ENCODE measurements around the gene NPR2. TPM values are rescaled to one million over a fixed set of nuclear protein-coding genes. Genes with fewer than 3 reads are reported as not detected.

NPR2 gene
- total RNA-seq, 1 experiment from 2014 or later = 12.5 TPM

DNA sequence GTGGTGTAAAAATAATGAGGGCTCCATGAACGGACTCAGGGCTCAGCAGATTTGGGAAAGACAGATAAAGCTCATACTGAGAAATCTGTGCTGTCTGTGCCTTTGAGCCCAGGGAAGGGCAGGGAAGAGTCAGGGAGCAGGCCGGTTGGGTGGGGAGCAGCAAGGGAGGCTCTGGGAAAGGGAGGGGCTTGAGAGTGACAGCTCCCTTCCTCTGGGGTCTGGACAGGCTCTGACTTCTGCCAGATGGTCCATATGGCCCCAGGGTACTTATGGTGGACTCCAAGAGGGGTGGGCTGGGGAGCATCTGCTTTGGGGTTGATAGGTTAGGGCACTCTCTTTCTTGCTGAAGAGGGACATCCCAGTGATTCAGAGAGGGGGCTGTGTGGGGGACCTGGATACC, 2.1 kb downstream of the NPR2 start:
- H3K79me1 ChIP-seq (ENCODE audit: insufficient read depth, low read depth, low read length, poor library complexity, severe bottlenecking) = no peaks in the 10 kb centered on the region
- H3K14ac ChIP-seq (ENCODE audit: insufficient read depth, low read length) = no peak overlapping the region
- no peak overlapping the region for H3K4ac ChIP-seq (ENCODE audit: low read depth, low read length)
- Mint-ChIP-seq H3K4me3 (no peak overlapping the region; a peak in 1 of 5 replicates), H3K36me3 (ENCODE audit: insufficient read depth in 1 of 3, low read depth in 3 of 3) (no peaks in the 10 kb centered on the region; a peak in 1 of 7 replicates), H3K4me1 (peaks cover 17 to 22% of the 10 kb centered on the region in 2 experiments), H3K9me3 (no peaks in the 10 kb centered on the region), H3K27me3 (ENCODE audit: low read depth) (peaks cover 4% of the 10 kb centered on the region), H3K27ac (no peak overlapping the region; a peak in 1 of 7 replicates)
- H2BK120ac ChIP-seq (ENCODE audit: low read depth, low read length, poor library complexity, severe bottlenecking) = no peak overlapping the region
- H4K5ac ChIP-seq (ENCODE audit: insufficient read length, low read depth, low read length) = no peak overlapping the region
- no peak for DNase-seq
- no peak overlapping the region for H2BK15ac ChIP-seq (ENCODE audit: low read depth, low read length)
- WGBS (ENCODE audit: extremely low coverage, insufficient read length, low lambda C conversion rate) = no CpG with 5 or more reads among the region's 2 CpGs
- no peak overlapping the region for H3K18ac ChIP-seq (ENCODE audit: insufficient read length, low read depth, low read length)
- H3K9ac ChIP-seq (ENCODE audit: extremely low read depth, insufficient read length, low read length) = no peak overlapping the region
- H2AK5ac ChIP-seq (ENCODE audit: insufficient read length, low read length) = no peak overlapping the region
- H3T11ph ChIP-seq (ENCODE audit: low read length) = no peak overlapping the region
- no peak overlapping the region for H2BK5ac ChIP-seq (ENCODE audit: insufficient read length, low read length)
- H3K56ac ChIP-seq (ENCODE audit: insufficient read length, low read depth, low read length) = no peak overlapping the region
- no peak overlapping the region for H2BK20ac ChIP-seq (ENCODE audit: low read depth, low read length, poor library complexity, severe bottlenecking)
- H3K23me2 ChIP-seq (ENCODE audit: insufficient read length, low read depth, low read length, poor library complexity, severe bottlenecking) = peaks cover 3% of the 10 kb centered on the region
- H3K27ac ChIP-seq (ENCODE audit: insufficient read length, low read depth, low read length) = no peak overlapping the region
- H3K27me3 ChIP-seq (ENCODE audit: insufficient read depth, low read length) = no peaks in the 10 kb centered on the region
- H2BK12ac ChIP-seq (ENCODE audit: insufficient read length, low read depth, low read length) = no peak overlapping the region
- no peak overlapping the region for H2AFZ ChIP-seq (ENCODE audit: low read length)
- TF ChIP-seq, protein P1, sequence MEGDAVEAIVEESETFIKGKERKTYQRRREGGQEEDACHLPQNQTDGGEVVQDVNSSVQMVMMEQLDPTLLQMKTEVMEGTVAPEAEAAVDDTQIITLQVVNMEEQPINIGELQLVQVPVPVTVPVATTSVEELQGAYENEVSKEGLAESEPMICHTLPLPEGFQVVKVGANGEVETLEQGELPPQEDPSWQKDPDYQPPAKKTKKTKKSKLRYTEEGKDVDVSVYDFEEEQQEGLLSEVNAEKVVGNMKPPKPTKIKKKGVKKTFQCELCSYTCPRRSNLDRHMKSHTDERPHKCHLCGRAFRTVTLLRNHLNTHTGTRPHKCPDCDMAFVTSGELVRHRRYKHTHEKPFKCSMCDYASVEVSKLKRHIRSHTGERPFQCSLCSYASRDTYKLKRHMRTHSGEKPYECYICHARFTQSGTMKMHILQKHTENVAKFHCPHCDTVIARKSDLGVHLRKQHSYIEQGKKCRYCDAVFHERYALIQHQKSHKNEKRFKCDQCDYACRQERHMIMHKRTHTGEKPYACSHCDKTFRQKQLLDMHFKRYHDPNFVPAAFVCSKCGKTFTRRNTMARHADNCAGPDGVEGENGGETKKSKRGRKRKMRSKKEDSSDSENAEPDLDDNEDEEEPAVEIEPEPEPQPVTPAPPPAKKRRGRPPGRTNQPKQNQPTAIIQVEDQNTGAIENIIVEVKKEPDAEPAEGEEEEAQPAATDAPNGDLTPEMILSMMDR (conservative IDR thresholded peaks at IDR 0.05) = no peak
- no peak overlapping the region for H4K91ac ChIP-seq (ENCODE audit: insufficient read length, low read depth, low read length)
- no peak overlapping the region for H3K23ac ChIP-seq (ENCODE audit: insufficient read length, low read depth, low read length)
- no peak overlapping the region for H3K4me2 ChIP-seq (ENCODE audit: insufficient read depth, insufficient read length, low read length)
- no peaks in the 10 kb centered on the region for H3K9me3 ChIP-seq (ENCODE audit: control insufficient read depth, low read depth, low read length)
- H4K20me1 ChIP-seq (ENCODE audit: control insufficient read depth, insufficient read depth, insufficient read length) = no peaks in the 10 kb centered on the region
- no peaks in the 10 kb centered on the region for H3K4me1 ChIP-seq (ENCODE audit: insufficient read depth, low read length)
- no peaks in the 10 kb centered on the region for H3K79me2 ChIP-seq (ENCODE audit: insufficient read depth, low read length)
- H4K8ac ChIP-seq (replicated peaks; ENCODE audit: insufficient read length, low read depth, low read length) = no peak overlapping the region
